Panc1 (cell line): ENCODE results near the gene ARHGEF28. TPM values are rescaled to one million over a fixed set of nuclear protein-coding genes. Genes with fewer than 3 reads are reported as not detected.

ENCODE experiments used
- ATAC-seq: fragments of 200-7000 bp; cut with Tn5 transposase; 2 replicates; pipeline ENCODE4 v1.9.1; 2020; ENCODE audit warnings: mild to moderate bottlenecking, moderate library complexity
- BruUV-seq: library from RNA; stranded (reverse); fragments of 400-500 nt; replicated peaks from 2 replicates; lab custom pipeline; 2021; lab: Mats Ljungman, UMichigan
- CTCF ChIA-PET: fragments of 300-600 bp; sonication (Branson Sonifier 250); formaldehyde crosslinking; loops from one replicate; lab custom pipeline; 2022; ENCODE audit warnings: antibody characterized with exemption; lab: Charles Lee
- POLR2A ChIA-PET: fragments of 300-600 bp; sonication (Branson Sonifier 250); formaldehyde crosslinking; loops from one replicate; lab custom pipeline; 2022; ENCODE audit warnings: antibody characterized with exemption; lab: Charles Lee
- DNase-seq: peaks from one replicate; pipeline ENCODE4 v3.0.0-alpha.2; 2010; ENCODE audit warnings: low read depth, low spot score
- H3K27ac ChIP-seq: 2 replicates; pipeline ENCODE4 v1.5.1; 2011; ENCODE audit warnings: mild to moderate bottlenecking, low read length, inconsistent platforms
- H3K27me3 ChIP-seq: fragments of 200-500 bp; sonication (Bioruptor generic); 2 replicates; pipeline ENCODE4 v1.6.0; 2014; ENCODE audit warnings: low read length, inconsistent platforms; ENCODE audit not compliant: control insufficient read depth, insufficient read depth
- H3K36me3 ChIP-seq: fragments of 200-500 bp; sonication (Bioruptor generic); 2 replicates; pipeline ENCODE4 v1.5.1; 2014; ENCODE audit warnings: inconsistent platforms, mild to moderate bottlenecking, low read length, moderate library complexity; ENCODE audit not compliant: control insufficient read depth, insufficient read depth
- H3K4me1 ChIP-seq: 2 replicates; pipeline ENCODE4 v1.5.1; 2011; ENCODE audit warnings: inconsistent platforms, mild to moderate bottlenecking, low read length, moderate library complexity; ENCODE audit not compliant: control insufficient read depth, insufficient read depth
- H3K4me3 ChIP-seq, 2 experiments: 2 replicates each; pipeline ENCODE4 v1.5.1; 2011 to 2012; ENCODE audit warnings: low read depth in 2 of 2, low read length in 2 of 2, mild to moderate bottlenecking in 2 of 2, inconsistent platforms in 1 of 2, moderate library complexity in 1 of 2
- H3K9me3 ChIP-seq: fragments of 200-500 bp; sonication (Bioruptor generic); 2 replicates; pipeline ENCODE4 v1.5.1; 2014; ENCODE audit warnings: low read depth, mild to moderate bottlenecking, inconsistent platforms, low read length, moderate library complexity; ENCODE audit not compliant: control insufficient read depth, insufficient read depth
- POLR2AphosphoS5 ChIP-seq: IDR thresholded peaks from 2 replicates; pipeline ENCODE4 v1.6.1; 2012; ENCODE audit warnings: mild to moderate bottlenecking, low read depth, low read length, moderate library complexity
- REST ChIP-seq, 2 experiments: IDR thresholded peaks; 2 replicates each; pipeline ENCODE4 v1.6.1; 2011 to 2012; ENCODE audit warnings: low read depth in 2 of 2, control low read depth in 1 of 2, low read length in 1 of 2, mild to moderate bottlenecking in 1 of 2, moderate library complexity in 1 of 2; ENCODE audit not compliant: insufficient read depth in 1 of 2
- SIN3A ChIP-seq: IDR thresholded peaks from 2 replicates; pipeline ENCODE4 v1.6.1; 2012; ENCODE audit warnings: low read depth, mild to moderate bottlenecking, low read length, moderate library complexity, borderline replicate concordance; ENCODE audit not compliant: insufficient read depth
- TCF7L2 ChIP-seq: IDR thresholded peaks from 2 replicates; pipeline ENCODE4 v1.6.1; 2011; ENCODE audit warnings: mild to moderate bottlenecking, low read depth, low read length, inconsistent platforms
- in situ Hi-C: cut with HindIII; loops from 2 replicates; pipeline ENCODE4 v1.10.0; 2016; ENCODE audit warnings: low sequenced_read_pairs, low pct_unique_long_range_greater_than_20kb
- intact Hi-C: fragments of 100-400 bp; cut with micrococcal nuclease; formaldehyde crosslinking; loops from one replicate; pipeline ENCODE4 v1.10.0; 2022; ENCODE audit not compliant: unreplicated experiment
- total RNA-seq: library from RNA; stranded (reverse); gene quantifications from one replicate; pipeline ENCODE4 v1.2.1, GENCODE V29; 2021; ENCODE audit not compliant: unreplicated experiment
- TF ChIP-seq, protein P1 (sequence below): fragments of 450-650 bp; IDR thresholded peaks from 2 replicates; pipeline ENCODE4 v1.5.1; 2017; ENCODE audit warnings: mild to moderate bottlenecking

ARHGEF28 gene
- total RNA-seq, 1 experiment from 2014 or later: 34.8 TPM

- ATAC-seq (no peak), DNase-seq (no peak)
- Histone ChIP-seq H3K4me1 (no peaks in the 10 kb centered on the region), H3K27me3 (no peaks in the 10 kb centered on the region), H3K9me3 (no peaks in the 10 kb centered on the region), H3K4me3 (no peak overlapping the region), H3K27ac (no peak overlapping the region), H3K36me3 (no peaks in the 10 kb centered on the region)
- POLR2A ChIA-PET: no interaction called here
- no peak for TF ChIP-seq TCF7L2
- no peak for TF ChIP-seq SIN3A
- no peak for TF ChIP-seq POLR2AphosphoS5
- TF ChIP-seq REST (IDR thresholded peaks at IDR 0.05; ENCODE audit: insufficient read depth in 1 of 2, low read depth in 2 of 2, low read length in 1 of 2): no peak
- TF ChIP-seq, protein P1, sequence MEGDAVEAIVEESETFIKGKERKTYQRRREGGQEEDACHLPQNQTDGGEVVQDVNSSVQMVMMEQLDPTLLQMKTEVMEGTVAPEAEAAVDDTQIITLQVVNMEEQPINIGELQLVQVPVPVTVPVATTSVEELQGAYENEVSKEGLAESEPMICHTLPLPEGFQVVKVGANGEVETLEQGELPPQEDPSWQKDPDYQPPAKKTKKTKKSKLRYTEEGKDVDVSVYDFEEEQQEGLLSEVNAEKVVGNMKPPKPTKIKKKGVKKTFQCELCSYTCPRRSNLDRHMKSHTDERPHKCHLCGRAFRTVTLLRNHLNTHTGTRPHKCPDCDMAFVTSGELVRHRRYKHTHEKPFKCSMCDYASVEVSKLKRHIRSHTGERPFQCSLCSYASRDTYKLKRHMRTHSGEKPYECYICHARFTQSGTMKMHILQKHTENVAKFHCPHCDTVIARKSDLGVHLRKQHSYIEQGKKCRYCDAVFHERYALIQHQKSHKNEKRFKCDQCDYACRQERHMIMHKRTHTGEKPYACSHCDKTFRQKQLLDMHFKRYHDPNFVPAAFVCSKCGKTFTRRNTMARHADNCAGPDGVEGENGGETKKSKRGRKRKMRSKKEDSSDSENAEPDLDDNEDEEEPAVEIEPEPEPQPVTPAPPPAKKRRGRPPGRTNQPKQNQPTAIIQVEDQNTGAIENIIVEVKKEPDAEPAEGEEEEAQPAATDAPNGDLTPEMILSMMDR: no peak
- in situ Hi-C loops: no loop called here
- BruUV-seq: no TSS peak
- CTCF ChIA-PET: no interaction called here
- intact Hi-C loops: no loop called here
Measured at GRCh38 chr5:73801686-73802085, 175.7 kb downstream of the ARHGEF28 start.

DNA sequence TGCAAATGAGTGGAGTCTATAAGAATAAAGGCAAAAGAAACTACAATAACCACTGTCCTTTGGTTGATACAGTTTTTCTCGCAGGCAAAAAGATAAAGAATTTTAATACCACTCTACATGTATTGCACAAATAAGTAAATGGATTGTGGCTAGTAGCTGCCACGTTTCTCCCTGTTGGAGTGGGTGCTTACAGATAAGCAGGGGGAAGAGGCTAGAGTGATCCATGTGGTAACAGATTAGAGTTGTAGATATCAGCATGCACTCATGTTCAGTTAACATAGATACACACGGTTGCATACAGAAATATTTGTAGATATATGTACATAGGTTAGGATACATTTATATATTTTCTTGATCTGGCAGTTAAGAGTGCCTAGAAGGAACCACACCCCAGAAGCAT, 179.5 kb downstream of the ARHGEF28 start:
- in situ Hi-C loops (no loop called here), intact Hi-C loops (no loop called here)
- Histone ChIP-seq H3K27ac (no peak overlapping the region), H3K9me3 (no peaks in the 10 kb centered on the region), H3K36me3 (no peaks in the 10 kb centered on the region), H3K4me3 (no peak overlapping the region), H3K4me1 (no peaks in the 10 kb centered on the region), H3K27me3 (no peaks in the 10 kb centered on the region)
- BruUV-seq: no TSS peak
- DNase-seq (no peak), ATAC-seq (no peak)
- ChIA-PET CTCF (no interaction called here), POLR2A (no interaction called here)
- TF ChIP-seq TCF7L2 (no peak), REST (IDR thresholded peaks at IDR 0.05; ENCODE audit: insufficient read depth in 1 of 2, low read depth in 2 of 2, low read length in 1 of 2) (no peak), SIN3A (no peak), POLR2AphosphoS5 (no peak)
- TF ChIP-seq, protein P1: no peak
